Measurements from ENCODE around the gene SLC5A12. TPM values are rescaled to one million over a fixed set of nuclear protein-coding genes. Genes with fewer than 3 reads are reported as not detected.

The SLC5A12 gene
- total RNA-seq, 1 donor from 2014 or later, result not detected

GRCh38 chr11:26719289-26719973, 2.4 kb downstream of the SLC5A12 start:
- DNase-seq (ENCODE audit: low read depth, low spot score), result no peak

- no peak for DNase-seq (ENCODE audit: low read depth, low spot score)
These were observed 4.1 kb downstream of the SLC5A12 start for GRCh38 chr11:26717771-26718170.

GRCh38 chr11:26715133-26715532, 6.7 kb downstream of the SLC5A12 start:
- DNase-seq (ENCODE audit: low read depth, low spot score), result no peak

GRCh38 chr11:26712497-26712896, 9.4 kb downstream of the SLC5A12 start:
- no peak for DNase-seq (ENCODE audit: low read depth, low spot score)

- no peak for DNase-seq (ENCODE audit: low read depth, low spot score)
These were observed 11.4 kb downstream of the SLC5A12 start for GRCh38 chr11:26710489-26710888.

GRCh38 chr11:26708736-26709456, 13.0 kb downstream of the SLC5A12 start:
- no peak for DNase-seq (ENCODE audit: low read depth, low spot score)

GRCh38 chr11:26706181-26706580, 15.7 kb downstream of the SLC5A12 start:
- no peak for DNase-seq (ENCODE audit: low read depth, low spot score)

GRCh38 chr11:26704249-26704648, 17.6 kb downstream of the SLC5A12 start:
- DNase-seq (ENCODE audit: low read depth, low spot score), result no peak

GRCh38 chr11:26703411-26704191, 18.3 kb downstream of the SLC5A12 start:
- DNase-seq (ENCODE audit: low read depth, low spot score), result no peak

- DNase-seq (ENCODE audit: low read depth, low spot score), result no peak
These were observed 19.5 kb downstream of the SLC5A12 start for GRCh38 chr11:26702406-26702805.

- DNase-seq (ENCODE audit: low read depth, low spot score), result no peak
These were observed 21.2 kb downstream of the SLC5A12 start for GRCh38 chr11:26700574-26701235.

- DNase-seq (ENCODE audit: low read depth, low spot score), result no peak
These were observed 23.6 kb downstream of the SLC5A12 start for GRCh38 chr11:26698224-26698623.

GRCh38 chr11:26696330-26696729, 25.5 kb downstream of the SLC5A12 start:
- DNase-seq (ENCODE audit: low read depth, low spot score), result no peak

GRCh38 chr11:26688701-26689100, 33.2 kb downstream of the SLC5A12 start:
- DNase-seq (ENCODE audit: low read depth, low spot score), result no peak

- DNase-seq (ENCODE audit: low read depth, low spot score), result no peak
These were observed 34.5 kb downstream of the SLC5A12 start for GRCh38 chr11:26687351-26687750.

- DNase-seq (ENCODE audit: low read depth, low spot score), result no peak
These were observed 44.3 kb downstream of the SLC5A12 start for GRCh38 chr11:26677566-26677965.

- DNase-seq (ENCODE audit: low read depth, low spot score), result no peak
These were observed 45.2 kb downstream of the SLC5A12 start for GRCh38 chr11:26676641-26677040.

- no peak for DNase-seq (ENCODE audit: low read depth, low spot score)
These were observed 46.5 kb downstream of the SLC5A12 start for GRCh38 chr11:26675233-26675928.

- DNase-seq (ENCODE audit: low read depth, low spot score), result no peak
These were observed 55.9 kb downstream of the SLC5A12 start for GRCh38 chr11:26665946-26666345.

GRCh38 chr11:26665036-26665435, 56.8 kb downstream of the SLC5A12 start:
- no peak for DNase-seq (ENCODE audit: low read depth, low spot score)

GRCh38 chr11:26662916-26663315, 58.9 kb downstream of the SLC5A12 start:
- DNase-seq (ENCODE audit: low read depth, low spot score), result no peak

Measured in pulmonary artery endothelial cell (primary cell).